MM.1S (cell line): ENCODE results near the gene ASCC3.
A peak's percentile ranks its signal among the peaks of the same experiment; 100 is the strongest.

ENCODE experiments used
- DNase-seq: peaks from one replicate; pipeline ENCODE4 v3.0.0-alpha.2; 2015
- H2AFZ ChIP-seq: fragments of 300-600 bp; sonication (generic); 2 replicates; pipeline ENCODE4 v1.6.0; 2016; ENCODE audit warnings: antibody characterized with exemption, low read length
- H3F3A ChIP-seq: fragments of 300-600 bp; sonication (generic); 2 replicates; pipeline ENCODE4 v1.6.1; 2016; ENCODE audit warnings: mild to moderate bottlenecking, antibody characterized with exemption, low read length, moderate library complexity, mixed read lengths; ENCODE audit not compliant: insufficient read depth
- H3K27ac ChIP-seq: fragments of 300-600 bp; sonication (generic); 2 replicates; pipeline ENCODE4 v1.5.1; 2016; ENCODE audit warnings: mild to moderate bottlenecking, low read length
- H3K27me3 ChIP-seq: fragments of 300-600 bp; sonication (generic); replicated peaks from 2 replicates; pipeline ENCODE4 v1.6.0; 2016; ENCODE audit warnings: low read length; ENCODE audit not compliant: insufficient read depth
- H3K36me3 ChIP-seq: fragments of 300-600 bp; sonication (generic); replicated peaks from 2 replicates; pipeline ENCODE4 v1.6.1; 2016; ENCODE audit warnings: mild to moderate bottlenecking, low read length, mixed read lengths; ENCODE audit not compliant: insufficient read depth
- H3K4me1 ChIP-seq: fragments of 300-600 bp; sonication (generic); 2 replicates; pipeline ENCODE4 v1.6.1; 2016; ENCODE audit warnings: low read length, mixed read lengths
- H3K4me2 ChIP-seq: fragments of 300-600 bp; sonication (generic); 2 replicates; pipeline ENCODE4 v1.6.0; 2016; ENCODE audit warnings: low read depth, low read length
- H3K4me3 ChIP-seq: fragments of 300-600 bp; sonication (generic); 2 replicates; pipeline ENCODE4 v1.5.1; 2016; ENCODE audit warnings: low read length, mixed read lengths
- H3K79me2 ChIP-seq: fragments of 300-600 bp; sonication (generic); 2 replicates; pipeline ENCODE4 v1.6.1; 2016; ENCODE audit warnings: mixed run types, low read length, mixed read lengths
- H3K9ac ChIP-seq: fragments of 300-600 bp; sonication (generic); 2 replicates; pipeline ENCODE4 v1.6.1; 2016; ENCODE audit warnings: low read length, mixed read lengths
- H3K9me2 ChIP-seq: fragments of 300-600 bp; sonication (generic); replicated peaks from 2 replicates; pipeline ENCODE4 v1.6.1; 2016; ENCODE audit warnings: mild to moderate bottlenecking, low read length, mixed read lengths; ENCODE audit not compliant: insufficient read depth
- H3K9me3 ChIP-seq: fragments of 300-600 bp; sonication (generic); replicated peaks from 2 replicates; pipeline ENCODE4 v1.6.1; 2016; ENCODE audit warnings: mild to moderate bottlenecking, low read length, mixed read lengths; ENCODE audit not compliant: insufficient read depth
- H4K20me1 ChIP-seq: fragments of 300-600 bp; sonication (generic); 2 replicates; pipeline ENCODE4 v1.6.1; 2016; ENCODE audit warnings: mild to moderate bottlenecking, low read length, moderate library complexity, mixed read lengths; ENCODE audit not compliant: insufficient read depth
- CTCF ChIP-seq: fragments of 300-600 bp; sonication (generic); IDR thresholded peaks from 2 replicates; pipeline ENCODE4 v1.5.1; 2016; ENCODE audit warnings: antibody characterized with exemption, low read length, mixed read lengths
- EZH2 ChIP-seq: fragments of 300-600 bp; sonication (generic); optimal IDR thresholded peaks from 2 replicates; pipeline ENCODE3; 2017; ENCODE audit warnings: low read depth, mild to moderate bottlenecking, antibody characterized with exemption, low read length, mixed read lengths
- EZH2phosphoT487 ChIP-seq: fragments of 300-600 bp; sonication (generic); IDR thresholded peaks from 2 replicates; pipeline ENCODE4 v1.6.1; 2018; ENCODE audit warnings: antibody characterized with exemption, low read length

Gene ASCC3

GRCh38 chr6:100881707-100882040, 545 bp upstream of the ASCC3 start:
- Histone ChIP-seq H3K9ac (peak overlapping the region; percentile 94), H3K9me2 (no peaks in the 10 kb centered on the region), H3K9me3 (no peaks in the 10 kb centered on the region), H3K36me3 (0 out of 2 replicates have a peak, but pooled peaks cover 3% of the 10 kb centered on the region), H3K27me3 (no peaks in the 10 kb centered on the region), H3K79me2 (peaks cover 44% of the 10 kb centered on the region), H3K4me1 (peaks cover 10% of the 10 kb centered on the region), H2AFZ (peak overlapping the region; percentile 96), H4K20me1 (no peaks in the 10 kb centered on the region; the same call in 1 of the 2 replicates), H3K4me3 (peak overlapping the region; percentile 97), H3K4me2 (peak overlapping the region; percentile 64), H3F3A (peaks cover 3% of the 10 kb centered on the region; the same call in 1 of the 2 replicates), H3K27ac (peak overlapping the region; percentile 95)
- DNase-seq = peak; percentile 8
- TF ChIP-seq EZH2 (no peak), EZH2phosphoT487 (no peak), CTCF (no peak)

GRCh38 chr6:100880149-100880852, 828 bp downstream of the ASCC3 start:
- peak overlapping the region; percentile 54 for H3K4me2 ChIP-seq
- H2AFZ ChIP-seq = peak overlapping the region; percentile 96
- no peaks in the 10 kb centered on the region for H3K27me3 ChIP-seq
- peaks cover 3% of the 10 kb centered on the region; the same call in 1 of the 2 replicates for H3F3A ChIP-seq
- no peaks in the 10 kb centered on the region; the same call in 1 of the 2 replicates for H4K20me1 ChIP-seq
- H3K9me3 ChIP-seq = no peaks in the 10 kb centered on the region
- DNase-seq = no peak
- TF ChIP-seq EZH2phosphoT487 (no peak), CTCF (no peak), EZH2 (no peak)
- peak overlapping the region; percentile 97 for H3K4me3 ChIP-seq
- H3K79me2 ChIP-seq = peaks cover 58% of the 10 kb centered on the region
- peaks cover 10% of the 10 kb centered on the region for H3K4me1 ChIP-seq
- no peaks in the 10 kb centered on the region for H3K9me2 ChIP-seq
- 0 out of 2 replicates have a peak, but pooled peaks cover 3% of the 10 kb centered on the region for H3K36me3 ChIP-seq
- peak overlapping the region; percentile 95; the same call in 1 of the 2 replicates for H3K27ac ChIP-seq
- H3K9ac ChIP-seq = peak overlapping the region; percentile 94

GRCh38 chr6:100879317-100879716, 1.8 kb downstream of the ASCC3 start:
- Histone ChIP-seq H3K9me3 (no peaks in the 10 kb centered on the region), H3K4me2 (peak overlapping the region; percentile 54; the same call in 1 of the 2 replicates), H3F3A (peaks cover 3% of the 10 kb centered on the region; the same call in 1 of the 2 replicates), H3K36me3 (0 out of 2 replicates have a peak, but pooled peaks cover 3% of the 10 kb centered on the region), H3K27me3 (no peaks in the 10 kb centered on the region), H3K9me2 (no peaks in the 10 kb centered on the region), H4K20me1 (no peaks in the 10 kb centered on the region; the same call in 1 of the 2 replicates), H3K4me3 (no peak overlapping the region), H3K9ac (no peak overlapping the region), H2AFZ (no peak overlapping the region), H3K4me1 (peaks cover 10% of the 10 kb centered on the region), H3K79me2 (peaks cover 68% of the 10 kb centered on the region), H3K27ac (no peak overlapping the region)
- DNase-seq = no peak
- TF ChIP-seq EZH2 = no peak
- no peak for TF ChIP-seq CTCF
- TF ChIP-seq EZH2phosphoT487 = no peak
